Panc1 (cell line): ENCODE results near the gene KRT34.

Experiments used
- SIN3A ChIP-seq: IDR thresholded peaks from 2 replicates; pipeline ENCODE4 v1.6.1; 2012; ENCODE audit warnings: low read depth, mild to moderate bottlenecking, low read length, moderate library complexity, borderline replicate concordance; ENCODE audit not compliant: insufficient read depth
- TCF7L2 ChIP-seq: IDR thresholded peaks from 2 replicates; pipeline ENCODE4 v1.6.1; 2011; ENCODE audit warnings: mild to moderate bottlenecking, low read depth, low read length, inconsistent platforms
- TF ChIP-seq, protein P1 (sequence below): fragments of 450-650 bp; IDR thresholded peaks from 2 replicates; pipeline ENCODE4 v1.5.1; 2017; ENCODE audit warnings: mild to moderate bottlenecking
- TF ChIP-seq, protein P2 (sequence below), 2 experiments: IDR thresholded peaks; 2 replicates each; pipeline ENCODE4 v1.6.1; 2011 to 2012; ENCODE audit warnings: low read depth in 2 of 2, control low read depth in 1 of 2, low read length in 1 of 2, mild to moderate bottlenecking in 1 of 2, moderate library complexity in 1 of 2; ENCODE audit not compliant: insufficient read depth in 1 of 2

DNA sequence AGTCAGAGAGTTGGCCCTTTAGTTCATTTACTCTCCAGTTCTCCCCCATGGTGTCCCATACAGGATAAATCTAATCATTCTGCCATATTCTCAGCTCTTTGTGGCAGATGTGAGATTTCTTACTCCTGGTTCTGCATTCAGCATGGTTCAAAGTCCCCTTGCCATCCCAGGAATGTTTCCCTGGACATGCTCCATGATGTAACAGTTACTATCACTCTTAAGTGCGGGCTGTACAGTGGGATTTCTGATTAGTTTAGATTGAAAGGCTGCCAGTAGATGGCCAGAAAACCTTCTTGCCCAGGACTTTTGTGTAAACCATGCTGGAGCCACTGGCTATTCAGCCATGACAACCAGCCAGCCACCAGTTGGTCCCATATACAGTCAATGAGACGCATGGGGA lies 31.9 kb upstream of the KRT34 start:
- TF ChIP-seq, protein P1, sequence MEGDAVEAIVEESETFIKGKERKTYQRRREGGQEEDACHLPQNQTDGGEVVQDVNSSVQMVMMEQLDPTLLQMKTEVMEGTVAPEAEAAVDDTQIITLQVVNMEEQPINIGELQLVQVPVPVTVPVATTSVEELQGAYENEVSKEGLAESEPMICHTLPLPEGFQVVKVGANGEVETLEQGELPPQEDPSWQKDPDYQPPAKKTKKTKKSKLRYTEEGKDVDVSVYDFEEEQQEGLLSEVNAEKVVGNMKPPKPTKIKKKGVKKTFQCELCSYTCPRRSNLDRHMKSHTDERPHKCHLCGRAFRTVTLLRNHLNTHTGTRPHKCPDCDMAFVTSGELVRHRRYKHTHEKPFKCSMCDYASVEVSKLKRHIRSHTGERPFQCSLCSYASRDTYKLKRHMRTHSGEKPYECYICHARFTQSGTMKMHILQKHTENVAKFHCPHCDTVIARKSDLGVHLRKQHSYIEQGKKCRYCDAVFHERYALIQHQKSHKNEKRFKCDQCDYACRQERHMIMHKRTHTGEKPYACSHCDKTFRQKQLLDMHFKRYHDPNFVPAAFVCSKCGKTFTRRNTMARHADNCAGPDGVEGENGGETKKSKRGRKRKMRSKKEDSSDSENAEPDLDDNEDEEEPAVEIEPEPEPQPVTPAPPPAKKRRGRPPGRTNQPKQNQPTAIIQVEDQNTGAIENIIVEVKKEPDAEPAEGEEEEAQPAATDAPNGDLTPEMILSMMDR = no peak
- TF ChIP-seq SIN3A (no peak), TCF7L2 (no peak)
- TF ChIP-seq, protein P2, sequence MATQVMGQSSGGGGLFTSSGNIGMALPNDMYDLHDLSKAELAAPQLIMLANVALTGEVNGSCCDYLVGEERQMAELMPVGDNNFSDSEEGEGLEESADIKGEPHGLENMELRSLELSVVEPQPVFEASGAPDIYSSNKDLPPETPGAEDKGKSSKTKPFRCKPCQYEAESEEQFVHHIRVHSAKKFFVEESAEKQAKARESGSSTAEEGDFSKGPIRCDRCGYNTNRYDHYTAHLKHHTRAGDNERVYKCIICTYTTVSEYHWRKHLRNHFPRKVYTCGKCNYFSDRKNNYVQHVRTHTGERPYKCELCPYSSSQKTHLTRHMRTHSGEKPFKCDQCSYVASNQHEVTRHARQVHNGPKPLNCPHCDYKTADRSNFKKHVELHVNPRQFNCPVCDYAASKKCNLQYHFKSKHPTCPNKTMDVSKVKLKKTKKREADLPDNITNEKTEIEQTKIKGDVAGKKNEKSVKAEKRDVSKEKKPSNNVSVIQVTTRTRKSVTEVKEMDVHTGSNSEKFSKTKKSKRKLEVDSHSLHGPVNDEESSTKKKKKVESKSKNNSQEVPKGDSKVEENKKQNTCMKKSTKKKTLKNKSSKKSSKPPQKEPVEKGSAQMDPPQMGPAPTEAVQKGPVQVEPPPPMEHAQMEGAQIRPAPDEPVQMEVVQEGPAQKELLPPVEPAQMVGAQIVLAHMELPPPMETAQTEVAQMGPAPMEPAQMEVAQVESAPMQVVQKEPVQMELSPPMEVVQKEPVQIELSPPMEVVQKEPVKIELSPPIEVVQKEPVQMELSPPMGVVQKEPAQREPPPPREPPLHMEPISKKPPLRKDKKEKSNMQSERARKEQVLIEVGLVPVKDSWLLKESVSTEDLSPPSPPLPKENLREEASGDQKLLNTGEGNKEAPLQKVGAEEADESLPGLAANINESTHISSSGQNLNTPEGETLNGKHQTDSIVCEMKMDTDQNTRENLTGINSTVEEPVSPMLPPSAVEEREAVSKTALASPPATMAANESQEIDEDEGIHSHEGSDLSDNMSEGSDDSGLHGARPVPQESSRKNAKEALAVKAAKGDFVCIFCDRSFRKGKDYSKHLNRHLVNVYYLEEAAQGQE (IDR thresholded peaks at IDR 0.05; ENCODE audit: insufficient read depth in 1 of 2, low read depth in 2 of 2, low read length in 1 of 2) = no peak
